Adrenal gland (tissue), 12 donors: Measurements from ENCODE around the gene DMXL2. TPM values are rescaled to one million over a fixed set of nuclear protein-coding genes. Genes with fewer than 3 reads are reported as not detected.
"Not testable (repeated sequence)": the region's sequence is repeated elsewhere in the genome, so short reads cannot be mapped to it uniquely, and the experiment has no call there.

Source experiments
- DNase-seq, 7 donors: peaks; one replicate each; pipeline ENCODE4 v3.0.0-alpha.2; 2019 to 2020
- H3K27ac ChIP-seq, 5 donors: fragments of 200-600 bp; sonication (generic) in 4 of 5; 1 replicate in 3 of 5; 2 replicates in 2 of 5; pipeline versions ENCODE4 v1.5.1 to v1.8.0; 2016 to 2020; ENCODE audit warnings: mild to moderate bottlenecking in 1 of 5
- H3K27me3 ChIP-seq: fragments of 200-600 bp; 2 replicates; pipeline ENCODE4 v1.8.0; 2021
- H3K36me3 ChIP-seq, 2 donors: fragments of 200-600 bp; replicated peaks in 1 of 2; 1 replicate in 1 of 2; 2 replicates in 1 of 2; pipeline versions ENCODE4 v1.5.1 to v1.8.0; 2018 to 2022
- H3K4me1 ChIP-seq, 2 donors: fragments of 200-600 bp; replicated peaks in 1 of 2; 1 replicate in 1 of 2; 2 replicates in 1 of 2; pipeline versions ENCODE4 v1.5.1 to v1.8.0; 2018 to 2021
- H3K4me3 ChIP-seq, 4 donors: fragments of 200-600 bp; sonication (generic) in 3 of 4; one replicate each; pipeline ENCODE4 v1.5.1; 2016 to 2018
- H3K9me3 ChIP-seq, 3 donors: fragments of 200-600 bp; sonication (generic) in 1 of 3; replicated peaks in 1 of 3; 1 replicate in 2 of 3; 2 replicates in 1 of 3; pipeline versions ENCODE4 v1.5.1 to v1.8.0; 2016 to 2021
- CTCF ChIP-seq, 6 experiments: fragments of 450-650 bp in 4 of 6; fragments of 200-600 bp in 2 of 6; sonication (generic) in 1 of 6; IDR thresholded peaks; 1 replicate in 5 of 6; 2 replicates in 1 of 6; pipeline versions ENCODE4 v1.5.1 to v1.8.0; 2016 to 2021; ENCODE audit warnings: antibody characterized with exemption in 6 of 6, mild to moderate bottlenecking in 2 of 6, moderate library complexity in 1 of 6
- POLR2A ChIP-seq, 2 donors: fragments of 450-650 bp; IDR thresholded peaks; one replicate each; pipeline ENCODE4 v1.6.1; 2017; ENCODE audit warnings: antibody characterized with exemption in 2 of 2, mild to moderate bottlenecking in 2 of 2, moderate library complexity in 1 of 2
- WGBS, 4 donors: extraction: QIAGEN DNeasy Blood & Tissue Kit in 2 of 4; methylation state at CpG; one replicate each; pipeline versions ENCODE4 v1.1.5 to v1.1.7; 2013 to 2017; 5-methylcytosine and 5-hydroxymethylcytosine counted together
- intact Hi-C, 2 donors: fragments of 100-400 bp; cut with DNase I; formaldehyde crosslinking; loops; one replicate each; pipeline versions ENCODE4 v1.14.1 to v1.15.0; 2022 to 2023
- polyA plus RNA-seq, 3 donors: library from polyadenylated mRNA; stranded (reverse); fragments of 200-250 nt in 2 of 3; fragments of 350-450 nt in 1 of 3; fragmentation: Illumina TruSeq in 1 of 3; extraction: RNeasy Lipid Tissue Mini Kit (QIAGEN cat#74804) in 1 of 3; gene quantifications; one replicate each; pipeline ENCODE4 v1.2.3, GENCODE V29; 2013 to 2014
- total RNA-seq, 9 donors: library from RNA; depleted of rRNA in 4 of 9; stranded (reverse); fragments of >200 nt in 4 of 9; fragments of 120-200 nt in 1 of 9; fragmentation: NEBNext Ultra II Directional in 1 of 9; extraction: Animal tissue kit (Norgen Biotek cat#: 25700) in 1 of 9; gene quantifications; one replicate each; pipeline versions ENCODE4 v1.1.0 to v1.2.4, GENCODE V29; 2013 to 2023
- donor health status: healthy with polysubstance abuse.
- donor health status: Bipolar disorder and iron deficiency.
- donor health status: DM: yes; HTN: yes; CAD: no.
- donor health status: DM: no; HTN: no; CAD: no.
- donor health status: DM: no; HTN: no; CAD: no.
- donor health status: DM: yes; HTN: yes; CAD: no.

Gene DMXL2
- total and polyA plus RNA-seq, 12 donors, result 19.6 to 51.4 (median 24.8) TPM

DNA sequence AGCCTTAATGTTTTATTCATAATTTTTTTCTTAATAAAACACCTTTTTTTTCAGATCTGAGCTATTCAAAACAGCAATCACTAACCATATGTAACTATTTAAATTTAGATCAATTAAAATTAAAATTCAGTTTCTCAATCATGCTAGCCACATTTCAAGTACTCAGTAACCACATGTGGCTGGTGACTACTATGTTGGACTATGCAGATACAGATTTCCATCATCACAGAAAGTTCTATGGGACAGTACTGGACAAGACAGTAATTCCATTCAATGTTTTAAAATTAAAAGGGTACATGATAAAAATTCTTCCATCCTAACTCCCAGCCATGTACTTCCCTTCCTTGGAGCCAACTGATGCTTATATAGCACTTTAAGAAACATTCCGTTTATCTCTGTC is 161.8 kb downstream of the DMXL2 start:
- no peaks in the 10 kb centered on the region for H3K27me3 ChIP-seq
- DNase-seq, result no peak
- intact Hi-C loops, result no loop called here
- peaks cover 0 to 28% of the 10 kb centered on the region in 2 donors for H3K36me3 ChIP-seq
- H3K9me3 ChIP-seq, result no peaks in the 10 kb centered on the region
- no peak overlapping the region for H3K4me3 ChIP-seq
- no peaks in the 10 kb centered on the region for H3K4me1 ChIP-seq
- no peak for TF ChIP-seq POLR2A (IDR thresholded peaks at IDR 0.05)
- no peak for TF ChIP-seq CTCF (IDR thresholded peaks at IDR 0.05)
- 82 to 95% (median 92%) methylated on average over 1 of the region's 1 CpG for WGBS, 4 donors
- H3K27ac ChIP-seq, result no peak overlapping the region

GRCh38 chr15:51450001-51450400 is 172.6 kb downstream of the DMXL2 start:
- no peaks in the 10 kb centered on the region for H3K9me3 ChIP-seq
- no peaks in the 10 kb centered on the region for H3K27me3 ChIP-seq
- TF ChIP-seq CTCF (IDR thresholded peaks at IDR 0.05), result no peak
- no peak for TF ChIP-seq POLR2A (IDR thresholded peaks at IDR 0.05)
- no peak overlapping the region for H3K4me3 ChIP-seq
- no peaks in the 10 kb centered on the region for H3K4me1 ChIP-seq
- peaks cover 0 to 56% of the 10 kb centered on the region in 2 donors for H3K36me3 ChIP-seq
- 79 to 88% (median 83%) methylated on average over 6 of the region's 6 CpGs for WGBS, 4 donors
- H3K27ac ChIP-seq, result no peak overlapping the region
- no peak for DNase-seq
- intact Hi-C loops, result no loop called here

- Histone ChIP-seq H3K9me3 (no peaks in the 10 kb centered on the region), H3K27ac (no peak overlapping the region), H3K36me3 (peaks cover 0 to 44% of the 10 kb centered on the region in 2 donors), H3K27me3 (no peaks in the 10 kb centered on the region), H3K4me1 (no peaks in the 10 kb centered on the region), H3K4me3 (no peak overlapping the region)
- 81 to 89% (median 86%) methylated on average over 7 of the region's 7 CpGs for WGBS, 4 donors
- TF ChIP-seq CTCF (IDR thresholded peaks at IDR 0.05), result no peak
- no peak for TF ChIP-seq POLR2A (IDR thresholded peaks at IDR 0.05)
- DNase-seq, result no peak
- intact Hi-C loops, result no loop called here
These were observed 173.8 kb downstream of the DMXL2 start for GRCh38 chr15:51448622-51449399.

DNA sequence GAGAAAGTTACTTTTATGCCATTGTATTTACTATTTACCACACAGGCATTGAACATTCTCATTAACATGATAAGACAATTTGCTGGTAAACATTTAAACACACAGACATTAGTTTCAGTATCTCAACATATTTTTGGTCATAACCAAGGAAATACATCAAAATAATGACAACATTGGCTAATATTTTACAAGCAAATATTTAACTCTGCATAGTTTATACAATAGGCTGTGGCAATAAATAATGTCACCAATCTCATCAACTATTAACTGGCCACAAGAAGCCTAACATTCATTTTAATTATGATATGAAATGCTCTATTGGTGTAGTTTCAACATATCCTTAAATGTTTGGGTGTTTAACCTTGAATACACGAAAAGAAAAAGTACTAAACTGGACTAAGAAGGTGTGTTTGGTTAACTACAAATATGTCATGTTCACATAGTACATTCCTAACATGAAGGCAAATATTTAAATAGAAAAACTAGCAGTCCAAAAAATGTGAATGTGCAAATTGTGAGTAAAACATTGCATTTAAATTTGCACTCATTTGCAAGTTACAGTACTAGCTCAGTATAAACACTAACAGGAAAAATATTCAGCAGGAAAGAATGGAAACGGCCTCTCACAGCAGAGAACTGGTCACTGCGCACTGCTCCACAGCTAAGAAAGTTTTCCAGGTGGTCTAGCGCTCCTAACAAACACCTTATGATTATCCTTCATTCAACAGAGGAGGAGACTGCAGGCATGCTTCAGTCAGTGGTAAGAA is 174.5 kb downstream of the DMXL2 start:
- 91 to 94% (median 91%) methylated on average over 4 of the region's 4 CpGs for WGBS, 4 donors

GRCh38 chr15:51446029-51446744 is 176.4 kb downstream of the DMXL2 start:
- 95 to 99% (median 97%) methylated on average over 5 of the region's 5 CpGs for WGBS, 4 donors
- H3K27me3 ChIP-seq, H3K9me3 ChIP-seq, DNase-seq, H3K4me1 ChIP-seq, H3K4me3 ChIP-seq, intact Hi-C loops, H3K27ac ChIP-seq: not testable (repeated sequence)
- peaks cover 0 to 35% of the 10 kb centered on the region in 2 donors for H3K36me3 ChIP-seq

More for the DNA sequence above, 174.5 kb downstream of the DMXL2 start:
- Histone ChIP-seq H3K27me3 (no peaks in the 10 kb centered on the region), H3K36me3 (peaks cover 0 to 38% of the 10 kb centered on the region in 2 donors), H3K27ac (no peak overlapping the region), H3K4me1 (no peaks in the 10 kb centered on the region), H3K9me3 (no peaks in the 10 kb centered on the region), H3K4me3 (no peak overlapping the region)
- no peak for TF ChIP-seq CTCF (IDR thresholded peaks at IDR 0.05)
- TF ChIP-seq POLR2A (IDR thresholded peaks at IDR 0.05), result no peak
- DNase-seq, result no peak
- intact Hi-C loops, result no loop called here
